Mammary epithelial cell (primary cell): Measurements from ENCODE around the gene SLC6A5.

ENCODE experiments used
- EZH2 ChIP-seq: IDR thresholded peaks from 2 replicates; pipeline ENCODE4 v1.6.1; 2012; ENCODE audit warnings: low read length, inconsistent platforms, borderline replicate concordance
- TF ChIP-seq, protein P1 (sequence below), 2 donors: IDR thresholded peaks in 1 of 2; conservative IDR thresholded peaks in 1 of 2; 2 replicates each; pipeline ENCODE4 v1.5.1; 2011 to 2012; ENCODE audit warnings: inconsistent platforms in 2 of 2, low read length in 2 of 2, mild to moderate bottlenecking in 2 of 2, control low read depth in 1 of 2, low read depth in 1 of 2; ENCODE audit not compliant: insufficient read depth in 1 of 2; ENCODE audit errors: extremely low read depth in 1 of 2

DNA sequence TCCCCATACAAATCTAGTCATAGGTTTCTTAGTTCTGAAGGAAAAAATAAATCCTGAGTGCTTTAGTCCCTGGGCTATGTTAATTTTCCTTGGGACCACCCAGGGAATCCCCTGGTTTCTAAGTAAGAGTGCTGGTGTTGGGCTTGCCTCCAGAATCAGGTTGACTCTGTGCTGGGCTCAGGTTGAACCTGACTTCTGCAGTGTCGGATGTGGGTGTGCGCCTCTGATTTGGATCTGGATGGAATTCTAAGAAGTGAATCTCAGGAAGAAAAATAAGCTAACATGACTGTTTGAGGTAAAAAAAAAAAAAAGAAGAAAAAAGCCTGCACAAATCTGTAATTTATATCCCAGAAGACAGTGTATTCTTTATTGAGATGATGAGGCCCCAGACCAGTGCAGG, 41.0 kb downstream of the SLC6A5 start:
- no peak for TF ChIP-seq EZH2
- TF ChIP-seq, protein P1, sequence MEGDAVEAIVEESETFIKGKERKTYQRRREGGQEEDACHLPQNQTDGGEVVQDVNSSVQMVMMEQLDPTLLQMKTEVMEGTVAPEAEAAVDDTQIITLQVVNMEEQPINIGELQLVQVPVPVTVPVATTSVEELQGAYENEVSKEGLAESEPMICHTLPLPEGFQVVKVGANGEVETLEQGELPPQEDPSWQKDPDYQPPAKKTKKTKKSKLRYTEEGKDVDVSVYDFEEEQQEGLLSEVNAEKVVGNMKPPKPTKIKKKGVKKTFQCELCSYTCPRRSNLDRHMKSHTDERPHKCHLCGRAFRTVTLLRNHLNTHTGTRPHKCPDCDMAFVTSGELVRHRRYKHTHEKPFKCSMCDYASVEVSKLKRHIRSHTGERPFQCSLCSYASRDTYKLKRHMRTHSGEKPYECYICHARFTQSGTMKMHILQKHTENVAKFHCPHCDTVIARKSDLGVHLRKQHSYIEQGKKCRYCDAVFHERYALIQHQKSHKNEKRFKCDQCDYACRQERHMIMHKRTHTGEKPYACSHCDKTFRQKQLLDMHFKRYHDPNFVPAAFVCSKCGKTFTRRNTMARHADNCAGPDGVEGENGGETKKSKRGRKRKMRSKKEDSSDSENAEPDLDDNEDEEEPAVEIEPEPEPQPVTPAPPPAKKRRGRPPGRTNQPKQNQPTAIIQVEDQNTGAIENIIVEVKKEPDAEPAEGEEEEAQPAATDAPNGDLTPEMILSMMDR (conservative IDR thresholded peaks at IDR 0.05 in 1 of 2, IDR thresholded peaks at IDR 0.05 in 1 of 2; ENCODE audit: extremely low read depth in 1 of 2, insufficient read depth in 1 of 2, low read depth in 1 of 2, low read length in 2 of 2), result no peak
